SJSA1 (cell line): ENCODE measurements around the gene ZNF385B. TPM values are rescaled to one million over a fixed set of nuclear protein-coding genes. Genes with fewer than 3 reads are reported as not detected.

Source experiments
- DNase-seq, 2 experiments: peaks; one replicate each; pipeline ENCODE4 v3.0.0-alpha.2; 2015 to 2020; ENCODE audit warnings: low spot score in 2 of 2, low read depth in 1 of 2
- H3K27ac ChIP-seq: fragments of 250-450 bp; sonication (Bioruptor Pico); 2 replicates; pipeline ENCODE4 v1.5.1; 2020; ENCODE audit warnings: mild to moderate bottlenecking, moderate library complexity
- H3K27me3 ChIP-seq: fragments of 250-450 bp; sonication (Bioruptor Pico); replicated peaks from 2 replicates; pipeline ENCODE4 v1.5.1; 2020; ENCODE audit warnings: mild to moderate bottlenecking, moderate library complexity
- H3K36me3 ChIP-seq: fragments of 250-450 bp; sonication (Bioruptor Pico); 2 replicates; pipeline ENCODE4 v1.5.1; 2020; ENCODE audit warnings: mild to moderate bottlenecking
- H3K4me1 ChIP-seq: fragments of 250-450 bp; sonication (Bioruptor Pico); replicated peaks from 2 replicates; pipeline ENCODE4 v1.6.1; 2021; ENCODE audit warnings: mild to moderate bottlenecking
- H3K4me3 ChIP-seq: fragments of 250-450 bp; sonication (Bioruptor Pico); 2 replicates; pipeline ENCODE4 v1.5.1; 2020; ENCODE audit warnings: mild to moderate bottlenecking
- H3K9me3 ChIP-seq: fragments of 250-450 bp; sonication (Bioruptor Pico); replicated peaks from 2 replicates; pipeline ENCODE4 v1.5.1; 2020; ENCODE audit warnings: mild to moderate bottlenecking
- total RNA-seq: library from RNA; depleted of rRNA; stranded (reverse); fragments of >200 nt; shearing (Covaris generic); gene quantifications from 2 replicates; pipeline ENCODE4 v1.2.3, GENCODE V29; 2014

The ZNF385B gene
- total RNA-seq, 1 experiment from 2014 or later, result not detected

- no peaks in the 10 kb centered on the region for H3K4me1 ChIP-seq
- no peaks in the 10 kb centered on the region for H3K9me3 ChIP-seq
- no peak for DNase-seq
- H3K4me3 ChIP-seq, result no peak overlapping the region
- no peaks in the 10 kb centered on the region for H3K27me3 ChIP-seq
- no peaks in the 10 kb centered on the region for H3K36me3 ChIP-seq
- no peak overlapping the region for H3K27ac ChIP-seq
Observed at GRCh38 chr2:179550849-179551248, 310.6 kb downstream of the ZNF385B start.

- Histone ChIP-seq H3K4me1 (no peaks in the 10 kb centered on the region), H3K4me3 (no peak overlapping the region), H3K9me3 (no peaks in the 10 kb centered on the region), H3K36me3 (no peaks in the 10 kb centered on the region), H3K27me3 (no peaks in the 10 kb centered on the region), H3K27ac (no peak overlapping the region)
- DNase-seq, result no peak
Observed at GRCh38 chr2:179550214-179550613, 311.2 kb downstream of the ZNF385B start.

- no peak for DNase-seq
- Histone ChIP-seq H3K27ac (no peak overlapping the region), H3K9me3 (no peaks in the 10 kb centered on the region), H3K27me3 (no peaks in the 10 kb centered on the region), H3K4me3 (no peak overlapping the region), H3K36me3 (no peaks in the 10 kb centered on the region), H3K4me1 (no peaks in the 10 kb centered on the region)
Observed at GRCh38 chr2:179546656-179547055, 314.8 kb downstream of the ZNF385B start.

DNA sequence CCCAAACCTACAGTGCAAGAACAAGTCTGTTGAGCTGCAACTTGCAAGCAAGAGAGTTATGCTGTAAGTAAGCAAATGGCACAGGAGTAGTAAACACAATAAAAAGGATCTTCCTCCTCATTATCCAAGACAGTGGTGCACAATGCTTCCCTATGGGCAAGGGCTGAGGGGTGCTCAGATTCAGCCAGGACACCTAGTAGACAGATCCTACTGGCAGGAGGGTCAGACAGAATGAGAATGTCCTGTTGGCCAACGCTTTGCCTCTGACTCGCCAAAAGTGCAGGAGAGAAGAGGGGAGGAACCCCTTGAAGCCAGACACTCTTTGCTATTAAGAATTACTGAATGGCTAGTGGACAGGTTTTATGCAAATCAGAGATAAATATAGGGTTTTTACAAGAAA lies 316.4 kb downstream of the ZNF385B start:
- no peak for DNase-seq
- Histone ChIP-seq H3K36me3 (no peaks in the 10 kb centered on the region), H3K9me3 (no peaks in the 10 kb centered on the region), H3K27ac (no peak overlapping the region), H3K4me3 (no peak overlapping the region), H3K4me1 (no peaks in the 10 kb centered on the region), H3K27me3 (no peaks in the 10 kb centered on the region)

GRCh38 chr2:179543361-179543901 lies 318.0 kb downstream of the ZNF385B start:
- Histone ChIP-seq H3K36me3 (no peaks in the 10 kb centered on the region), H3K27me3 (no peaks in the 10 kb centered on the region), H3K4me1 (no peaks in the 10 kb centered on the region), H3K27ac (no peak overlapping the region), H3K9me3 (no peaks in the 10 kb centered on the region), H3K4me3 (no peak overlapping the region)
- DNase-seq, result no peak

- Histone ChIP-seq H3K4me3 (no peak overlapping the region), H3K36me3 (no peaks in the 10 kb centered on the region), H3K27me3 (no peaks in the 10 kb centered on the region; the same call in 1 of the 2 replicates), H3K9me3 (no peaks in the 10 kb centered on the region), H3K27ac (no peak overlapping the region), H3K4me1 (no peaks in the 10 kb centered on the region)
- DNase-seq, result no peak
Observed at GRCh38 chr2:179541586-179541985, 319.8 kb downstream of the ZNF385B start.

GRCh38 chr2:179539124-179539511 lies 322.3 kb downstream of the ZNF385B start:
- no peaks in the 10 kb centered on the region; the same call in 1 of the 2 replicates for H3K27me3 ChIP-seq
- no peaks in the 10 kb centered on the region for H3K36me3 ChIP-seq
- H3K9me3 ChIP-seq, result no peaks in the 10 kb centered on the region
- H3K27ac ChIP-seq, result no peak overlapping the region
- H3K4me1 ChIP-seq, result no peaks in the 10 kb centered on the region
- no peak overlapping the region for H3K4me3 ChIP-seq
- DNase-seq, result no peak

GRCh38 chr2:179538406-179539123 lies 322.8 kb downstream of the ZNF385B start:
- no peaks in the 10 kb centered on the region for H3K9me3 ChIP-seq
- H3K27me3 ChIP-seq, result no peaks in the 10 kb centered on the region; the same call in 1 of the 2 replicates
- no peaks in the 10 kb centered on the region for H3K36me3 ChIP-seq
- no peak overlapping the region for H3K4me3 ChIP-seq
- H3K27ac ChIP-seq, result no peak overlapping the region
- no peaks in the 10 kb centered on the region for H3K4me1 ChIP-seq
- DNase-seq, result no peak

DNA sequence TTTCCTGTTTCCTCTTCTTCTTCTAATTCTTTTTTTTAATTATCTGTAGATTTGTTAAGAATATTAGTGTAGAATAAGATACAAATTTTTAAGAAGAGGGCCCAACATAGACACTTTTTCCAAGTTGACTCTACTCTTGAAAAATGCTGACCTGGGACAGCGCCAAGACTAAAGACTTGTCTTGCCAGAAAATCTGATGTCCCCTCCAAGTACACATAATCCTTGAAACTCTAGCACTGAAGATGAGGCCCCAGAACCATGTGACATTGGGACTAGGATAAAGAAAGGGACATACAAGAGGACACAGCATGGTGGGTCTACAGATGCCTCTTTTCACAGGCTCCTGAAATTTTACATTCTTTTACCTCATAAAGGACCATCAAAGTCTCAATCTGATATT lies 325.2 kb downstream of the ZNF385B start:
- no peak overlapping the region for H3K4me3 ChIP-seq
- H3K27me3 ChIP-seq, result no peaks in the 10 kb centered on the region; the same call in 1 of the 2 replicates
- H3K36me3 ChIP-seq, result no peaks in the 10 kb centered on the region
- H3K27ac ChIP-seq, result no peak overlapping the region
- H3K4me1 ChIP-seq, result no peaks in the 10 kb centered on the region
- no peaks in the 10 kb centered on the region for H3K9me3 ChIP-seq
- no peak for DNase-seq

GRCh38 chr2:179533875-179534274 lies 327.5 kb downstream of the ZNF385B start:
- Histone ChIP-seq H3K4me3 (no peak overlapping the region), H3K27ac (no peak overlapping the region), H3K36me3 (no peaks in the 10 kb centered on the region), H3K27me3 (no peaks in the 10 kb centered on the region; the same call in 1 of the 2 replicates), H3K4me1 (no peaks in the 10 kb centered on the region), H3K9me3 (no peaks in the 10 kb centered on the region)
- no peak for DNase-seq

DNA sequence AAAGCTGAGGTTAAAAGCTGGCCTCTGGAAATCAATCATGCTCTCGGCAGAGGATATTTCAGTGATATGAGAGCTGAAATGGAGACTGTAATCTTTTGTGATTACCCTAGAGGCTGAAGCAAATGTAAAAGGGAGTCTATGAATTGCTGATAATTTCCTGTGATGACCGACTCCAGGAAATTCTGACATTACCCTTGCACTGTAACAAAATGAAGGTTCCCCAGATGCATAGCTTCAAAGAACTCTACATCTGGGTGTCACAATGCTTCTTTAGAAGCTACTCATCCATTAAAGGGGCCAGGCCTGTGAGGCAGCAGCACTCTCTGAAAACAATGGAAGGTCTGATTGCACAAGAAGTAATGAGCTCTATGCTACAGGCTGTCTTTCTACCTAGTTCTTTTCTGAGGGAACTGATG lies 328.5 kb downstream of the ZNF385B start:
- Histone ChIP-seq H3K27me3 (no peaks in the 10 kb centered on the region; the same call in 1 of the 2 replicates), H3K4me1 (no peaks in the 10 kb centered on the region), H3K27ac (no peak overlapping the region), H3K4me3 (no peak overlapping the region), H3K9me3 (no peaks in the 10 kb centered on the region), H3K36me3 (no peaks in the 10 kb centered on the region)
- DNase-seq, result no peak

- DNase-seq, result no peak
- Histone ChIP-seq H3K4me3 (no peak overlapping the region), H3K27me3 (no peaks in the 10 kb centered on the region), H3K9me3 (no peaks in the 10 kb centered on the region), H3K4me1 (no peaks in the 10 kb centered on the region), H3K36me3 (no peaks in the 10 kb centered on the region), H3K27ac (no peak overlapping the region)
Observed at GRCh38 chr2:179528576-179529069, 332.8 kb downstream of the ZNF385B start.

DNA sequence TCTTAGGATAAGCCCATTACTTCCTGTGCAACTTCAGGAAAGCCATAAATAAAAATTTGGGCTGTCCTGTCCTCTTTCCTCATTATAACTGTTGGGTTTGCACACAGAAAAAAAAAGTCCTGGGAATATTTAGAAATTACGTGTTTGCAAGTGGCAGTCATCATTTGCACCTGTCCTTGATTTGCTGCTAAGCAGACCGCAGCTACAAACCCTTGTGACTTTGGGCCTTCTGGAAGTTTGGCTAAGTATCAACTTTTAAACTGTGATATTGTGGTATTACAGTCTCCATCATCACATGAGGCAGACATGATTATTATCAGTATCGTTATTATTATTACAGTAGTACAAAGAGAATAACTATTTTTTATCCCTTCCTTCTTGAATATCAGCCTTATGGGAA lies 336.1 kb downstream of the ZNF385B start:
- H3K36me3 ChIP-seq, result no peaks in the 10 kb centered on the region
- no peak for DNase-seq
- H3K4me1 ChIP-seq, result no peaks in the 10 kb centered on the region
- no peak overlapping the region for H3K27ac ChIP-seq
- no peaks in the 10 kb centered on the region; the same call in 1 of the 2 replicates for H3K27me3 ChIP-seq
- H3K9me3 ChIP-seq, result no peaks in the 10 kb centered on the region
- H3K4me3 ChIP-seq, result no peak overlapping the region

- DNase-seq, result no peak
- no peaks in the 10 kb centered on the region for H3K9me3 ChIP-seq
- no peaks in the 10 kb centered on the region; the same call in 1 of the 2 replicates for H3K27me3 ChIP-seq
- no peaks in the 10 kb centered on the region for H3K36me3 ChIP-seq
- H3K4me3 ChIP-seq, result no peak overlapping the region
- H3K27ac ChIP-seq, result no peak overlapping the region
- no peaks in the 10 kb centered on the region for H3K4me1 ChIP-seq
Observed at GRCh38 chr2:179524809-179525339, 336.5 kb downstream of the ZNF385B start.
